K562 (cell line): ENCODE data around the gene RFWD3. TPM values are rescaled to one million over a fixed set of nuclear protein-coding genes. Genes with fewer than 3 reads are reported as not detected.

Experiments
- BACH1 ChIP-seq: fragments of 200-800 bp; sonication (Bioruptor generic); IDR thresholded peaks from 2 replicates; pipeline ENCODE4 v1.6.1; 2016; ENCODE audit warnings: missing genetic modification characterization, missing compliant biosample characterization
- DMBX1 ChIP-seq: fragments of 250-450 bp; sonication (Bioruptor Pico); IDR thresholded peaks from 2 replicates; pipeline ENCODE4 v1.8.0; 2022; ENCODE audit warnings: inconsistent platforms, mild to moderate bottlenecking, moderate library complexity, borderline replicate concordance
- E2F5 ChIP-seq: sonication (generic); formaldehyde crosslinking; IDR thresholded peaks from 2 replicates; pipeline ENCODE4 v1.8.0; 2022; ENCODE audit warnings: mild to moderate bottlenecking, missing genetic modification reagents
- FOXA3 ChIP-seq, 2 experiments: fragments of 450-650 bp in 1 of 2; sonication (generic) in 1 of 2; formaldehyde crosslinking; IDR thresholded peaks in 1 of 2; conservative IDR thresholded peaks in 1 of 2; 2 replicates each; pipeline versions ENCODE4 v1.4.0 to v1.8.0; 2020 to 2022; ENCODE audit warnings: mild to moderate bottlenecking in 2 of 2, missing genetic modification reagents in 1 of 2
- HDAC1 ChIP-seq, 2 experiments: fragments of 450-650 bp; IDR thresholded peaks; 2 replicates each; pipeline ENCODE4 v1.6.1; 2016 to 2017; ENCODE audit warnings: inconsistent platforms in 1 of 2, mild to moderate bottlenecking in 1 of 2, moderate library complexity in 1 of 2
- HMBOX1 ChIP-seq: sonication (generic); IDR thresholded peaks from 2 replicates; pipeline ENCODE4 v1.6.1; 2016
- NFRKB ChIP-seq: fragments of 450-650 bp; IDR thresholded peaks from 2 replicates; pipeline ENCODE4 v1.6.1; 2016; ENCODE audit warnings: low read depth
- NR4A1 ChIP-seq, 2 experiments: fragments of 250-450 bp in 1 of 2; fragments of 450-650 bp in 1 of 2; sonication (Bioruptor Pico) in 1 of 2; IDR thresholded peaks; 2 replicates each; pipeline versions ENCODE4 v1.4.0 to v1.6.1; 2016 to 2020; ENCODE audit warnings: mild to moderate bottlenecking in 2 of 2, missing compliant biosample characterization in 1 of 2, missing genetic modification characterization in 1 of 2, moderate library complexity in 1 of 2
- POLR2G ChIP-seq: fragments of 200-400 bp; formaldehyde crosslinking; IDR thresholded peaks from 2 replicates; pipeline ENCODE4 v1.6.1; 2017; ENCODE audit warnings: low read depth, mild to moderate bottlenecking, antibody characterized with exemption, low read length, moderate library complexity
- SIN3B ChIP-seq: fragments of 450-650 bp; IDR thresholded peaks from 2 replicates; pipeline ENCODE4 v1.6.1; 2017; ENCODE audit warnings: low read depth, mild to moderate bottlenecking, moderate library complexity
- SMC3 ChIP-seq: conservative IDR thresholded peaks from 2 replicates; pipeline ENCODE4 v1.6.1; 2011; ENCODE audit warnings: low read depth, low read length, improper control_type of control experiment; ENCODE audit not compliant: insufficient read depth
- ZFX ChIP-seq: sonication (generic); formaldehyde crosslinking; IDR thresholded peaks from 2 replicates; pipeline ENCODE4 v1.8.0; 2022; ENCODE audit warnings: mild to moderate bottlenecking, missing genetic modification reagents, moderate library complexity
- ZKSCAN8 ChIP-seq: fragments of 200-800 bp; sonication (Bioruptor generic); IDR thresholded peaks from 2 replicates; pipeline ENCODE4 v1.6.1; 2016; ENCODE audit warnings: missing genetic modification characterization, missing compliant biosample characterization
- ZNF280B ChIP-seq: fragments of 250-450 bp; sonication (Bioruptor Pico); IDR thresholded peaks from 2 replicates; pipeline ENCODE4 v1.5.1; 2021; ENCODE audit warnings: mild to moderate bottlenecking
- ZNF3 ChIP-seq: fragments of 250-450 bp; sonication (Bioruptor Pico); IDR thresholded peaks from 2 replicates; pipeline ENCODE4 v1.5.0; 2021; ENCODE audit warnings: mild to moderate bottlenecking, moderate library complexity
- ZNF354B ChIP-seq: fragments of 250-450 bp; sonication (Bioruptor Pico); IDR thresholded peaks from 2 replicates; pipeline ENCODE4 v1.4.0; 2020
- ZSCAN29 ChIP-seq: fragments of 450-650 bp; IDR thresholded peaks from 2 replicates; pipeline ENCODE4 v1.6.1; 2017
- polyA plus RNA-seq, 8 experiments: library from polyadenylated mRNA; depleted of rRNA in 4 of 8; stranded (reverse) in 5 of 8; unstranded in 3 of 8; fragments of >200 nt; fragmentation: Nextera tagmentation in 2 of 8; fragmentation: Illumina TruSeq in 1 of 8; extraction: Ambion mirVana in 2 of 8; extraction: Trizol in 1 of 8; gene quantifications; 2 replicates each; pipeline versions ENCODE4 v1.2.1 to v1.2.3, GENCODE V29; 2011 to 2014; ENCODE audit warnings: inconsistent platforms in 1 of 8, missing spikeins in 1 of 8
- total RNA-seq, 7 experiments: library from RNA; depleted of rRNA in 6 of 7; stranded (reverse); fragments of >200 nt in 6 of 7; fragmentation: Illumina TruSeq in 2 of 7; extraction: Trizol in 2 of 7; gene quantifications; 2 replicates each; pipeline versions ENCODE4 v1.2.1 to v1.2.3, GENCODE V29; 2011 to 2021; ENCODE audit warnings: low replicate concordance in 1 of 7
- TF ChIP-seq, protein P1 (sequence below), 3 experiments: IDR thresholded peaks in 2 of 3; conservative IDR thresholded peaks in 1 of 3; 2 replicates each; pipeline ENCODE4 v1.5.1; 2011 to 2012; ENCODE audit warnings: low read length in 3 of 3, mild to moderate bottlenecking in 3 of 3, control low read depth in 2 of 3, improper control_type of control experiment in 1 of 3, inconsistent platforms in 1 of 3, low read depth in 1 of 3, mixed read lengths in 1 of 3, moderate library complexity in 1 of 3; ENCODE audit not compliant: insufficient read depth in 2 of 3

RFWD3 gene
- total and polyA plus RNA-seq, 9 of the 15 experiments (the other 6 are each of a cell fraction or from before 2014, with no cell fraction given), result 20.8 to 121 (median 79.0) TPM

- TF ChIP-seq POLR2G, result peak; percentile 99
- TF ChIP-seq FOXA3 (CRISPR knock-in tag; conservative IDR thresholded peaks at IDR 0.05 in 1 of 2, IDR thresholded peaks at IDR 0.05 in 1 of 2), result 0 out of 4 replicates have a peak, but pooled peaks of 1 of the 2 experiments have one; percentile 44
- TF ChIP-seq ZKSCAN8 (CRISPR knock-in tag), result no peak
- TF ChIP-seq ZNF354B (CRISPR knock-in tag), result no peak
- no peak for TF ChIP-seq DMBX1 (CRISPR knock-in tag)
- TF ChIP-seq HDAC1 (IDR thresholded peaks at IDR 0.05), result peak in 1 of 2 experiments; percentile 86; a peak in 2 of 4 replicates
- TF ChIP-seq ZSCAN29, result peak; percentile 65; the same call in 1 of the 2 replicates
- no peak for TF ChIP-seq ZNF280B (CRISPR knock-in tag)
- TF ChIP-seq ZNF3 (CRISPR knock-in tag), result no peak
- no peak for TF ChIP-seq HMBOX1
- no peak for TF ChIP-seq BACH1 (tag)
- TF ChIP-seq, protein P1, sequence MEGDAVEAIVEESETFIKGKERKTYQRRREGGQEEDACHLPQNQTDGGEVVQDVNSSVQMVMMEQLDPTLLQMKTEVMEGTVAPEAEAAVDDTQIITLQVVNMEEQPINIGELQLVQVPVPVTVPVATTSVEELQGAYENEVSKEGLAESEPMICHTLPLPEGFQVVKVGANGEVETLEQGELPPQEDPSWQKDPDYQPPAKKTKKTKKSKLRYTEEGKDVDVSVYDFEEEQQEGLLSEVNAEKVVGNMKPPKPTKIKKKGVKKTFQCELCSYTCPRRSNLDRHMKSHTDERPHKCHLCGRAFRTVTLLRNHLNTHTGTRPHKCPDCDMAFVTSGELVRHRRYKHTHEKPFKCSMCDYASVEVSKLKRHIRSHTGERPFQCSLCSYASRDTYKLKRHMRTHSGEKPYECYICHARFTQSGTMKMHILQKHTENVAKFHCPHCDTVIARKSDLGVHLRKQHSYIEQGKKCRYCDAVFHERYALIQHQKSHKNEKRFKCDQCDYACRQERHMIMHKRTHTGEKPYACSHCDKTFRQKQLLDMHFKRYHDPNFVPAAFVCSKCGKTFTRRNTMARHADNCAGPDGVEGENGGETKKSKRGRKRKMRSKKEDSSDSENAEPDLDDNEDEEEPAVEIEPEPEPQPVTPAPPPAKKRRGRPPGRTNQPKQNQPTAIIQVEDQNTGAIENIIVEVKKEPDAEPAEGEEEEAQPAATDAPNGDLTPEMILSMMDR (IDR thresholded peaks at IDR 0.05 in 2 of 3, conservative IDR thresholded peaks at IDR 0.05 in 1 of 3; ENCODE audit: insufficient read depth in 2 of 3, low read depth in 1 of 3, low read length in 3 of 3), result no peak
- peak; percentile 95 for TF ChIP-seq ZFX
- peak; percentile 91 for TF ChIP-seq E2F5 (CRISPR knock-in tag)
- TF ChIP-seq SMC3, result no peak
- TF ChIP-seq NFRKB, result peak; percentile 85
- TF ChIP-seq SIN3B, result peak; percentile 81
- no peak for TF ChIP-seq NR4A1 (CRISPR knock-in tag; IDR thresholded peaks at IDR 0.05)
- no peak for TF ChIP-seq NR4A1 (tag; IDR thresholded peaks at IDR 0.05)
Observed at GRCh38 chr16:74666425-74667254, at the start of gene RFWD3 (continued).
